ENCODE measurements around the gene RPS25.

RPS25 gene

DNA sequence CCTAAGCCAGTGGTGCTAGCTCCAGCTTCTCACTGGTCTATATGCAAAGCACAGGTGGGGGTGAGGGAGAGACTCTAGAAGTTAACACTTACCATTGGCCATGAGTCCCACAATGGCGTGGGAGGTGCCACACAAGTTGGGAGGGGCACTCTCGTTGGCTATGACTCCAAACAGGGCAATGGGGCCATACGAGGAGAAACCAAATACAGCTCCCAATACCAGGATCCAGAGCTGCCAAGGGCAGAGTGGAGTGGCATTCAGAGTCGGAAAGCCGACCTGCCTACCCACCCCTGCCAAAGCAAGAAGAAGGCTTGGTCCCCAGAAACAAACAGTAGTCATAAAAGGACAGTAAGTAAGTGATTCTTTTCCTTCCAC is 6.9 kb upstream of the RPS25 start:
- no peak overlapping the region for H2AFZ ChIP-seq (ENCODE audit: low read length)
- H3K4me3 ChIP-seq (ENCODE audit: low read depth, low read length, poor library complexity, severe bottlenecking), result no peak overlapping the region
- peak overlapping the region; percentile 2 for H3K27ac ChIP-seq (ENCODE audit: low read depth, low read length, poor library complexity, severe bottlenecking)
- H3K36me3 ChIP-seq (ENCODE audit: insufficient read depth, low read length), result peaks cover 78% of the 10 kb centered on the region
- H3K27me3 ChIP-seq (ENCODE audit: insufficient read depth, low read length), result no peaks in the 10 kb centered on the region
- H3K4me2 ChIP-seq (ENCODE audit: low read length), result no peak overlapping the region
- H3K9me2 ChIP-seq (ENCODE audit: low read depth, low read length), result no peaks in the 10 kb centered on the region
- no peak for TF ChIP-seq EZH2 (IDR thresholded peaks at IDR 0.05; ENCODE audit: borderline replicate concordance, low read length)
- TF ChIP-seq CTCF (IDR thresholded peaks at IDR 0.05; ENCODE audit: low read length), result no peak
- H3K9me3 ChIP-seq (ENCODE audit: low read length), result no peaks in the 10 kb centered on the region
- peaks cover 22% of the 10 kb centered on the region for H3K4me1 ChIP-seq (ENCODE audit: insufficient read depth, low read length, severe bottlenecking)
- H3K9ac ChIP-seq (ENCODE audit: low read length), result no peak overlapping the region
- no peaks in the 10 kb centered on the region for H3F3A ChIP-seq (ENCODE audit: insufficient read depth, low read length)
- 0 out of 2 replicates have a peak, but pooled peaks cover 7% of the 10 kb centered on the region for H3K79me2 ChIP-seq (ENCODE audit: insufficient read depth, low read length)
- H4K20me1 ChIP-seq (ENCODE audit: insufficient read depth, low read length), result no peaks in the 10 kb centered on the region

DNA sequence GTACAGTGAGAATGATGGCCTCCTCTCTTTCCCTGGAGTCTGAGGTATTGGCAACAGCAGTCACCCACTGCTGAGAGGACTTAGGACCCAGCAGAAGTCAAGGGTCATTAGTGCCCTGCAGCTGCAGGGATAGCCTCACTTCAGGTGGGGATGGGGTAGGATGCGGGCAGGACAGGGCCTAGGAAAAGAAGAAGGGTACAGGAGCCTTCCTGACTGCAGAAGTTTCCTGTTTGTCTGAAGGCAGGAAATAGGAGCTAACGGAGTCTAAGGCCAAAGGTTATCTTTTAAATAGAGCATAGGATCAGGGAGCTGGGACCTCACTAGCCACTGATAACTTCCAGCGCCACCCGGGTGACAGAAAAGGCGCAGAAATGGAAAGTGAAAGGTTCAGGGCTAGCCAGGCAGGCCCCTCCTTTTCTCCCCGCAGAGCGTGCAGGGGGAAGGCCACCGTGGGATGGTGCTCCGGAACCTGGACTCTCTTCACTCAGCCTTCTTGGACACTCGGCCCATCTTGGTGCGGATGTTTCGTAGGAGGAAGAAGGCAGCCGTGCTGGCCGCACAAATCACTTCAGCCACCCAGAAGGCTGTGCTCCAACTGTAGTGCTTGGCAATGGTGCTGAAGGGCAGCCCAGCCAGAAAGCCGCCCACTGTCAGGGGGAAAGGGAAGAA is 6.4 kb upstream of the RPS25 start:
- H3K27me3 ChIP-seq (ENCODE audit: insufficient read depth, low read length), result no peaks in the 10 kb centered on the region
- no peak overlapping the region for H2AFZ ChIP-seq (ENCODE audit: low read length)
- H4K20me1 ChIP-seq (ENCODE audit: insufficient read depth, low read length), result no peaks in the 10 kb centered on the region
- no peaks in the 10 kb centered on the region for H3K9me2 ChIP-seq (ENCODE audit: low read depth, low read length)
- no peak overlapping the region for H3K9ac ChIP-seq (ENCODE audit: low read length)
- peaks cover 81% of the 10 kb centered on the region for H3K36me3 ChIP-seq (ENCODE audit: insufficient read depth, low read length)
- H3K4me2 ChIP-seq (ENCODE audit: low read length), result no peak overlapping the region
- no peak overlapping the region for H3K27ac ChIP-seq (ENCODE audit: low read depth, low read length, poor library complexity, severe bottlenecking)
- H3K4me1 ChIP-seq (ENCODE audit: insufficient read depth, low read length, severe bottlenecking), result peaks cover 23% of the 10 kb centered on the region
- no peak overlapping the region for H3K4me3 ChIP-seq (ENCODE audit: low read depth, low read length, poor library complexity, severe bottlenecking)
- peaks cover 8% of the 10 kb centered on the region; the same call in 1 of the 2 replicates for H3K79me2 ChIP-seq (ENCODE audit: insufficient read depth, low read length)
- TF ChIP-seq EZH2 (IDR thresholded peaks at IDR 0.05; ENCODE audit: borderline replicate concordance, low read length) (no peak), CTCF (IDR thresholded peaks at IDR 0.05; ENCODE audit: low read length) (no peak)
- H3F3A ChIP-seq (ENCODE audit: insufficient read depth, low read length), result no peaks in the 10 kb centered on the region
- H3K9me3 ChIP-seq (ENCODE audit: low read length), result no peaks in the 10 kb centered on the region

- H2AFZ ChIP-seq (ENCODE audit: low read length), result no peak overlapping the region
- H4K20me1 ChIP-seq (ENCODE audit: insufficient read depth, low read length), result no peaks in the 10 kb centered on the region
- no peaks in the 10 kb centered on the region for H3F3A ChIP-seq (ENCODE audit: insufficient read depth, low read length)
- peaks cover 12% of the 10 kb centered on the region; the same call in 1 of the 2 replicates for H3K79me2 ChIP-seq (ENCODE audit: insufficient read depth, low read length)
- H3K27me3 ChIP-seq (ENCODE audit: insufficient read depth, low read length), result no peaks in the 10 kb centered on the region
- no peak overlapping the region for H3K27ac ChIP-seq (ENCODE audit: low read depth, low read length, poor library complexity, severe bottlenecking)
- H3K9me3 ChIP-seq (ENCODE audit: low read length), result no peaks in the 10 kb centered on the region
- TF ChIP-seq EZH2 (IDR thresholded peaks at IDR 0.05; ENCODE audit: borderline replicate concordance, low read length) (no peak), CTCF (IDR thresholded peaks at IDR 0.05; ENCODE audit: low read length) (no peak)
- H3K4me3 ChIP-seq (ENCODE audit: low read depth, low read length, poor library complexity, severe bottlenecking), result no peak overlapping the region
- H3K36me3 ChIP-seq (ENCODE audit: insufficient read depth, low read length), result peaks cover 77% of the 10 kb centered on the region
- H3K9ac ChIP-seq (ENCODE audit: low read length), result no peak overlapping the region
- H3K4me2 ChIP-seq (ENCODE audit: low read length), result no peak overlapping the region
- peaks cover 17% of the 10 kb centered on the region for H3K4me1 ChIP-seq (ENCODE audit: insufficient read depth, low read length, severe bottlenecking)
- no peaks in the 10 kb centered on the region for H3K9me2 ChIP-seq (ENCODE audit: low read depth, low read length)
These were observed 5.6 kb upstream of the RPS25 start for GRCh38 chr11:119023741-119024140.

Measured in OCI-LY1 (cell line).